Measurements from ENCODE around the gene PI4K2A.

- TF ChIP-seq POLR2AphosphoS5 (IDR thresholded peaks at IDR 0.05) (no peak), CTCF (IDR thresholded peaks at IDR 0.05) (no peak), POLR2A (IDR thresholded peaks at IDR 0.05) (no peak)
Measured at GRCh38 chr10:97721871-97722780, 81.7 kb downstream of the PI4K2A start.

All from breast epithelium (tissue), 3 donors.